Liver (tissue), 3 donors: ENCODE measurements around the gene ACSM6.

ENCODE experiments used
- ATF3 ChIP-seq: IDR thresholded peaks from 2 replicates; pipeline ENCODE4 v1.6.1; 2016; ENCODE audit warnings: antibody characterized with exemption
- CTCF ChIP-seq: fragments of 150-350 bp; IDR thresholded peaks from 2 replicates; pipeline ENCODE4 v1.5.1; 2017; ENCODE audit warnings: improper control_type of control experiment, low read depth, low read length; ENCODE audit not compliant: missing input control
- FOXA1 ChIP-seq: IDR thresholded peaks from 2 replicates; pipeline ENCODE4 v1.6.1; 2016; ENCODE audit warnings: antibody characterized with exemption
- HNF4A ChIP-seq, 2 donors: conservative IDR thresholded peaks; 2 replicates each; pipeline ENCODE4 v1.6.1; 2016; ENCODE audit warnings: antibody characterized with exemption in 2 of 2, mild to moderate bottlenecking in 2 of 2
- HNF4G ChIP-seq: IDR thresholded peaks from 2 replicates; pipeline ENCODE4 v1.6.1; 2016; ENCODE audit warnings: antibody characterized with exemption
- MAX ChIP-seq: IDR thresholded peaks from 2 replicates; pipeline ENCODE4 v1.6.1; 2016; ENCODE audit warnings: antibody characterized with exemption
- RAD21 ChIP-seq, 2 donors: IDR thresholded peaks; 2 replicates each; pipeline ENCODE4 v1.6.1; 2016; ENCODE audit warnings: antibody characterized with exemption in 2 of 2, mild to moderate bottlenecking in 2 of 2
- REST ChIP-seq: IDR thresholded peaks from 2 replicates; pipeline ENCODE4 v1.6.1; 2016; ENCODE audit warnings: antibody characterized with exemption, mild to moderate bottlenecking
- SP1 ChIP-seq: IDR thresholded peaks from 2 replicates; pipeline ENCODE4 v1.6.1; 2018; ENCODE audit warnings: antibody characterized with exemption, mild to moderate bottlenecking
- TAF1 ChIP-seq: conservative IDR thresholded peaks from 2 replicates; pipeline ENCODE4 v1.6.1; 2016; ENCODE audit warnings: antibody characterized with exemption, mild to moderate bottlenecking
- ZBTB33 ChIP-seq: IDR thresholded peaks from 2 replicates; pipeline ENCODE4 v1.6.1; 2016; ENCODE audit warnings: antibody characterized with exemption
- donor health status: healthy.
- donor health status: healthy.

- no peak for TF ChIP-seq CTCF
- TF ChIP-seq HNF4A (conservative IDR thresholded peaks at IDR 0.05) = no peak
- no peak for TF ChIP-seq RAD21 (IDR thresholded peaks at IDR 0.05)
- no peak for TF ChIP-seq MAX
- no peak for TF ChIP-seq REST
- no peak for TF ChIP-seq ZBTB33
- no peak for TF ChIP-seq TAF1
- TF ChIP-seq HNF4G = no peak
- TF ChIP-seq FOXA1 = no peak
- TF ChIP-seq SP1 = no peak
- TF ChIP-seq ATF3 = no peak
These were observed 42.2 kb downstream of the ACSM6 start for GRCh38 chr10:95236068-95236903.
